Measurements from ENCODE around the gene IGFBP6.

IGFBP6 gene

DNA sequence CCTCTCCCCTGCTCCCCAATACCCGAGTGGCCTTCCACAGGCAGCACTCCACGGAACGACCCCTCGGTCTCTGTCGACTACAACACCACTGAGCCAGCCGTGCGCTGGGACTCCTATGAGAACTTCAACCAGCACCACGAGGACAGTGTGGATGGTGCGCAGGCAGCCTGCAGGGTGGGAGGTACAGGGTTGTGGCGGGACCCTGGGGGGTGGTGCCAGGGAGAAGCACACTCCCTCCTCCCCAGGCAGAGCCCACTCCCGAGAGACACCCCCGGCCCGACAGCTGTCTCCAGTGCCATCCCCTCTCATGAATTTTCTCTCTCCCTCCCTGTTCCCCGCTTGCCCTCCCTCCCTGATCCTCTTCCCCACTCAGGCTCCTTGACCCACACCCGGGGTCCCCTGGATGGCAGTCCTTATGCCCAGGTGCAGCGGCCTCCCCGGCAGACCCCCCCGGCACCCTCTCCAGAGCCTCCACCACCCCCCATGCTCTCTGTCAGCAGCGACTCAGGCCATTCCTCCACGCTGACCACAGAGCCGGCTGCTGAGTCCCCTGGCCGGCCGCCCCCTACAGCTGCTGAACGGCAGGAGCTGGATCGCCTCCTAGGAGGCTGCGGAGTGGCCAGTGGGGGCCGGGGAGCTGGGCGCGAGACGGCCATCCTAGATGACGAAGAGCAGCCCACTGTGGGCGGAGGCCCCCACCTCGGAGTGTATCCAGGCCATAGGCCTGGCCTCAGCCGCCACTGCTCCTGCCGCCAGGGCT lies 38.6 kb upstream of the IGFBP6 start:
- no peak for DNase-seq

DNA sequence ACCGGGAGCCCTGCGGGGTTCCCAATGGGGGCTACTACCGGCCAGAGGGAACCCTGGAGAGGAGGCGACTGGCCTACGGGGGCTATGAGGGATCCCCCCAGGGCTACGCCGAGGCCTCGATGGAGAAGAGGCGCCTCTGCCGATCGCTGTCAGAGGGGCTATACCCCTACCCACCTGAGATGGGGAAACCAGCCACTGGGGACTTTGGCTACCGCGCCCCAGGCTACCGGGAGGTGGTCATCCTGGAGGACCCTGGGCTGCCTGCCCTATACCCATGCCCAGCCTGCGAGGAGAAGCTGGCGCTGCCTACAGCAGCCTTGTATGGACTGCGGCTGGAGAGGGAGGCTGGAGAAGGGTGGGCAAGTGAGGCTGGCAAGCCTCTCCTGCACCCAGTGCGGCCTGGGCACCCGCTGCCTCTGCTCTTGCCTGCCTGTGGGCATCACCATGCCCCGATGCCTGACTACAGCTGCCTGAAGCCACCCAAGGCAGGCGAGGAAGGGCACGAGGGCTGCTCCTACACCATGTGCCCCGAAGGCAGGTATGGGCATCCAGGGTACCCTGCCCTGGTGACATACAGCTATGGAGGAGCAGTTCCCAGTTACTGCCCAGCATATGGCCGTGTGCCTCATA lies 37.9 kb upstream of the IGFBP6 start:
- DNase-seq = no peak

- no peak for DNase-seq
Measured at GRCh38 chr12:53060064-53060720, 37.3 kb upstream of the IGFBP6 start.

GRCh38 chr12:53060721-53061276 lies 36.7 kb upstream of the IGFBP6 start:
- DNase-seq = no peak

- DNase-seq = no peak
Measured at GRCh38 chr12:53061404-53062010, 36.0 kb upstream of the IGFBP6 start.

- no peak for DNase-seq
Measured at GRCh38 chr12:53062011-53062961, 35.2 kb upstream of the IGFBP6 start.

DNA sequence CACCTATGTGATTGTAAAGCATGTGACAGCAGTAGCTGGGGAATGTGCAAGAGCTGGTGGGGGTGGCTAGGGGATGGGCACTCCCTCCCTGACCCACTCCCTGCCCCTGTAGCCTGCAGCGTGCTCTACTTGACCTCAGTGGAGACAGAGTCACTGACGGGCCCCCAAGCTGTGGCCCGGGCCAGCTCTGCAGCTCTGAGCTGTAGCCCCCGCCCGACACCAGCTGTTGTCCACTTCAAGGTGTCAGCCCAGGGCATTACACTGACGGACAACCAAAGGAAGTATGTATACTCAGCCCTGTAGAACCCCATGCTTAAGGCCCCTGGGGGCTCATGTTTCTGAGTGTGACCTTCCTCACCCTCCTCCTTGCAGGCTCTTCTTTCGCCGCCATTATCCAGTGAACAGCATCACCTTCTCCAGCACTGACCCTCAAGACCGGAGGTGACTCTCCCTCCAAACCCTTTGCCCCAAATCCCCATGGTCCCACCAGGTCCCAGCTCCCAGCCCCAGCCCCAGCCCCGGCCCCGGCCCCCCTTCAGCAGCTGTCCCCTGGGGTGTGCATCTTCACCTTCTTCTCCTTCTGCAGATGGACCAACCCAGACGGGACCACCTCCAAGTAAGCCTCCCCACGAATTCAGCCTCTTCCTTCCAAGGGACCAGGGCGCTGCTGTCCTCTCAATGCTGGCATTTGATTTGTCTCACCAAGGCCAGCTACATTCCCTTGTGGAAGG lies 34.3 kb upstream of the IGFBP6 start:
- DNase-seq = no peak

DNA sequence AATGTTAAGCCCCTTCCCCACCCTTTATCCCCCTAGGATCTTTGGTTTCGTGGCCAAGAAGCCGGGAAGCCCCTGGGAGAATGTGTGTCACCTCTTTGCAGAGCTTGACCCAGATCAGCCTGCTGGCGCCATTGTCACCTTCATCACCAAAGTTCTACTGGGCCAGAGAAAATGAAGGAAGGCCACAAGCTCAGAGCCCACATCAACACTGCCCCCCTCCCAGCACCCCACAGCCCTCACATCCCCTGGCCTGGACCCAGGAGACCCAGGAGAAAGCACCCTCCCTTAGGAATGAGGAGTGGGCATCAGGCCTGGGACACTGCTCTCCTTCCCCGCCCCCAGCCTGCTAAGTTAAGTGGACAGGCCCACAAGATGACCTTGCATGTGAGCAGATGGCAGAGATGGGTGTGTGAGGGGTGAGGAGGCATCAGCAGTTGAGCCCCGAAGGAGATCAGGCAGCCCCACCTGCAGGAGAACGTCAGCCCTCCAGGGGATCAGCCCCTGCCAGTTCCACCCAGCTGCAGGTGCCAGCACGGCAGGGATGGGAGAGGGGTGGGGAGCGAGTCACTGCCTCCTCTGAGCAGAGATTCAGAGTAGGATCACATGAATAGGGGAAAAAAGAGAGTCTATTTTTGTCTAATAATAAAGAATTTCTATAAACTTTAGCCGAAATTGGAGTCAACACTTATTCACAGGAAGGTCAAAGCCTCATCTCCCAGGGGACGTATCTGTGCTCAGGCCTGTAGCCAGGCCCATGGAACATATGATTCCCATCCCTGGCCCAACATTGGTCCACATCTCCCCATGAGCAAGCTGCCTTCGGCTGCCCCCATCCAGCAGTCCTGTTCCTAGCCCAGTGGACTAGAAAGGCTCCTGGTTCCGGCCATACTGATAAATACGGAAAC lies 33.5 kb upstream of the IGFBP6 start:
- DNase-seq = no peak

GRCh38 chr12:53064613-53065436 lies 32.6 kb upstream of the IGFBP6 start:
- DNase-seq = no peak

DNA sequence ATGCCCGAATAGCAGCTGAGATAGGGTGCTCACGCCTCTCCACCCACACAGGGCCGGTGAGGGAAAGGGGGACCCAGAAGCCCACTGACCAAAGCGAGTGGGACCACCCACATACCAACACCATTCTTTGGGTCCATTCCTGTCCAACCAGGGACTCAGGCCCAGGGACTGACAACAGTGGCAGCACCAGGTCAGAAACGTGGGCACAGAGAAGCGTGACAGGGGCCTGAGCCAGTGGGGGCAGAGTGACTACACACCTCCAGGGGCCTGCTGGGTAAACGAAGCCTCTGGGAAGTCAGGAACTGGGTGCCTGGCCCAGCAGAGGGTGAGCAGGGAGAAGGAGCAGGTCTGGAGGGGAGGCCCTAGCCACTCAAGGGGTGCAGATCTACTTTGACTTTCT lies 32.0 kb upstream of the IGFBP6 start:
- DNase-seq = no peak

DNA sequence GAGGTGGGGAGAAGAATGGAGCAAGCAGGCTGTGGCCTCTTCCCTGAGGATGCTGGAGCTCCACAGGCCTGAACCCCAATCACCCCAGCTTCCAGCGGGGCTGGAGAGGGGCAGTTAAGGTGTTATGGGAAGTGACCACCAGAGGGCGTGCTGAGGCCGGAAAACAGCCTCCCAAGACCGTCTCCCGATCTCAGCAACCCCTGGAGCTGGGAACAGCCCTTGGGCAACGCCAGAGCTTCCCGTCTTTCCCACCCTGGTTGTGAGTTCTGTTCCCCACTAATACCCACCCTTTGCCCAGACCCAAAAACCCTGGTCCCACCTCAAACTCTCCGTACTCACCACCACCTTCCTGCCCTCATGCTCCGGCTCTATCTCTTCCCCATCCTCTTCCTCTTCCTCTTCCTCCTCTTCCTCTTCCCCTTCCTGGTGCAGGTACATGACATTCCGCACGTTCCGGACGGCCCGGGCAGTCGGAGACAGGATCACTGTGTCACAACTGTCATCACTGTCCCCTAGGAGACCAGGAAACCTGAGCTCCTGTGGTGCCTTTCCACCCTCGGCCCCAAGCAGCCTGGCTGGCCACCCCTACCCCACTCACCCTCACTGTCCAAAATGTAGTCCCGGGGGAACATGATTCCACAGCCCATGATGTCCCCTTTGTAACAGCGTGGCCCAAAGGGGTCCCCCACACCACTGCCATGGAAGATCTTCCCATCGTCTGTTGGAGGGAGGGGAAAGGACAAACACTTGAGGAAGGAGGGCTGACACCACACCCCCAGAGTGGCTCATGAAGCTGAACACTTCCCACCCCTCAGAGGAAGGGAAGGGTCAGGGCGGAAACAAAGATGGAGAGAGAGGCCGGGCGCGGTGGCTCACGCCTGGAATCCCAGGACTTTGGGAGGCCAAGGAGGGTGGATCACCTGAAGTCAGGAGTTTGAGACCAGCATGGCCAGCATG lies 31.2 kb upstream of the IGFBP6 start:
- DNase-seq = peak in 44 of 56 donors; percentile 19 to 78 (median 56)

DNA sequence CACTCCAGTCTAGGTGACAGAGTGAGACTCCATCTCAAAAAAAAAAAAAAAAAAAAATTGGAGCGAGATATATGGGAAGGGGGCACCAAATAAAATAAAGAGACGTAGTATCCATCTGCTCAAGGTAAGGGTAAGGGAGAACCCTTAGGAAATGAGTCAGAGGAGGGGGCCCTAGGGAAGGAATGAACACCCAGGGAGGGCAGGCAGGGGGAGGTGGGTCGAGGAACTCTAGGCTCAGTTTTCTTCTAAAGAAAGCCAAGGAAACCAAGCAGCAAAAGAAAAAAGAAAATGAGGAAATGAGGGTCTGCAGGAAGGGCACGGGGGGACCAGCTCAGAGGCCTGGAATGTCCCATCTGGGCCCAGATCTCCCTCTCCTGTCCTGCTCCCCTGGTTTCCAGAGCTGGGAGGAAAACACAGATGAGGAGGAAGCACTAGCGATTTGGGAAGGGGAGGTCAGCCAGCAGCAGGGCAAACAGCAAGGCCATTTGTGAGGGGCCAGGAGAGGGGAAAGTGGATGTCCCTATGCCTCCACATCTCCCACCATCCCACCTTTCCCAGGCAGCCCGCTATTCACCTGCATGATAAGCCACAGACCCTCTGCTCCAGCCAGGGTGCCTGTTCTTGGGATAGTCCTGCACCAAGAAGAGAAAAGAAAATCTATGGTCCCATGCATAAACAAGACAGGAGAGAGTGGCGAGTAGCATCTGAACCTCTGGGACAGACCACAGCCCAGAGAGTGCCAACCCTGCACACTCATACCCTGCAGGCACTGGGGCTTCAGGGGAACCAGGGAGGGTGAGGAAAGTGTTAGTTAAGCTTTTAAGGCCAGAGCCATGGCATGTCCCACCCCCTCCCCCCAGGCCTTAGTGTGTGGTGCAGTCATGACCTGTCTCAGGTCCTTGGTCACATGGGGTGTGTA lies 30.1 kb upstream of the IGFBP6 start:
- DNase-seq = no peak

GRCh38 chr12:53067993-53068770 lies 29.3 kb upstream of the IGFBP6 start:
- no peak for DNase-seq

DNA sequence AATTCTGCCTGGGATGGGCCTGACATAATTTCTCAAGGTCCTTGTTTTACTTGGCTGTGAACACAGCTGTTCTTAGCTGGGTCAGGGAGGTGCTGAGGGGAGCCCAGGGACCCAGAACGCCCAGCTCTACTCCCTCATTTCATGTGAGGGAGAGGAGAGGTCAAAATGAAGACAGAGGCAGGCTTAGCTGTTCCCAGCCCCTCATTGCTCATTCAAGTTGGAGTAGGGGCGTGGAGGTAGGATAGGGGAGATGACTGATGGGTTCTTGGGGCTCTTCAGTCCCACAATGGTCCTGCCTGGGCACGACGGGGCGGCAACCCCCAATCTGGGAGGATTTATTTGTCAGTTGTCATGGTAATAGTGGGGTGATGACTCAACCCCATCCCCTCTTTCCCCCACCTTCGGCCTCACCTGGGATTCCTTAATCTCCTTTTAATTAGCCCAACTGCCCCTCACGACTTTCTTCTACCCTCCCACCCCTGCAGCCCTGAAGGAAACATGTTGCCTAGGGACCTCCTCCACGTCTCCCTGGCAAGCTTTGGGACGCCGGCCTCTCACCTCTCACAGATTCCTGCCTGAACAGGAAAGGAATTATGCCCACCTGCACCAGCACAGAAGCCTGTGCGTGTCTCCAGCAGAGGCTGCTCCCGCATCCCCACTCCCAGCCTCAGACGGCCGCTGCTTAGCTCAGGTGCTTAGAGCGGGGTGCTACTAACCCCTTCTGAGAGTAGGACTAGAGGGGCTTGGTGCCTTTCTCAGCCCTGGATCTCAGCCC lies 28.5 kb upstream of the IGFBP6 start:
- DNase-seq = no peak

Data from amygdala (tissue), 56 donors.